Measurements from ENCODE around the gene SCN1B.

SCN1B gene

GRCh38 chr19:35021596-35021995 lies 8.7 kb upstream of the SCN1B start:
- peaks cover 79% of the 10 kb centered on the region; the same call in 1 of the 2 replicates for H3K36me3 ChIP-seq (ENCODE audit: insufficient read depth, low read length)
- no peaks in the 10 kb centered on the region for H3K9me3 ChIP-seq (ENCODE audit: insufficient read depth, low read depth, low read length)
- H3K9me2 ChIP-seq (replicated peaks; ENCODE audit: low read depth, low read length): no peaks in the 10 kb centered on the region
- H3K79me2 ChIP-seq (ENCODE audit: insufficient read depth, low read length): no peaks in the 10 kb centered on the region
- no peak overlapping the region for H3K9ac ChIP-seq (ENCODE audit: low read depth, low read length, poor library complexity, severe bottlenecking)
- no peak overlapping the region for H3K4me3 ChIP-seq (ENCODE audit: low read length, poor library complexity, severe bottlenecking)
- H3K4me1 ChIP-seq (ENCODE audit: insufficient read depth, low read length, poor library complexity, severe bottlenecking): no peaks in the 10 kb centered on the region
- H3K27me3 ChIP-seq (ENCODE audit: insufficient read depth, low read length, poor library complexity, severe bottlenecking): no peaks in the 10 kb centered on the region
- H3F3A ChIP-seq (ENCODE audit: low read depth): no peaks in the 10 kb centered on the region
- TF ChIP-seq CTCF (conservative IDR thresholded peaks at IDR 0.05; ENCODE audit: low read length) (no peak), EZH2phosphoT487 (IDR thresholded peaks at IDR 0.05; ENCODE audit: borderline replicate concordance) (no peak)
- no peak overlapping the region for H2AFZ ChIP-seq (ENCODE audit: low read length)
- no peak overlapping the region for H3K4me2 ChIP-seq (ENCODE audit: low read depth, low read length, poor library complexity, severe bottlenecking)
- H4K20me1 ChIP-seq (ENCODE audit: insufficient read depth, low read length, poor library complexity, severe bottlenecking): no peaks in the 10 kb centered on the region

DNA sequence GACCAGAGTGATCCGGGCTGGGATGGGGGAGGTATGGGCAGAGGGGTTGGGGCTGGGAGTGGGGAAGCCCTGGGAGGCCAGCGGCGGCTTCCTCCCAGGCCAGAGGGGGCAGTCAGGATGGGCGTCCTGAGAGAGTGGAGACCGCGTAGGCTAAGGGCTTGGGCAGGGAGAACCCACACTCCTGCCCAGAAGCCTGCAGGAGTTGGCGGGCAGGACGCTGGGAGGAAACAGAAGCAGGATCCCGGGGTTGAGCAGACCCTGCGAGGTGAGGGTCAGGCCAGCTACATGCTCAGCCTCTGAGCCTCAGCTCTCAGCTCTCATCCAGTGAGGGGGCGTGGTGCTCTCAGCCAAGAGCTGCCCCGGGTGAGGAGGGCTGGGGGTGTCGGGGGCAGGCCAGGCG lies 7.8 kb upstream of the SCN1B start:
- Histone ChIP-seq H2AFZ (ENCODE audit: low read length) (no peak overlapping the region), H3K4me2 (ENCODE audit: low read depth, low read length, poor library complexity, severe bottlenecking) (no peak overlapping the region), H3K9me3 (ENCODE audit: insufficient read depth, low read depth, low read length) (no peaks in the 10 kb centered on the region), H3K4me3 (ENCODE audit: low read length, poor library complexity, severe bottlenecking) (no peak overlapping the region), H4K20me1 (ENCODE audit: insufficient read depth, low read length, poor library complexity, severe bottlenecking) (no peaks in the 10 kb centered on the region), H3K9ac (ENCODE audit: low read depth, low read length, poor library complexity, severe bottlenecking) (no peak overlapping the region), H3K36me3 (ENCODE audit: insufficient read depth, low read length) (peaks cover 83% of the 10 kb centered on the region; the same call in 1 of the 2 replicates), H3K27me3 (ENCODE audit: insufficient read depth, low read length, poor library complexity, severe bottlenecking) (no peaks in the 10 kb centered on the region), H3F3A (ENCODE audit: low read depth) (no peaks in the 10 kb centered on the region), H3K9me2 (replicated peaks; ENCODE audit: low read depth, low read length) (no peaks in the 10 kb centered on the region), H3K79me2 (ENCODE audit: insufficient read depth, low read length) (no peaks in the 10 kb centered on the region), H3K4me1 (ENCODE audit: insufficient read depth, low read length, poor library complexity, severe bottlenecking) (no peaks in the 10 kb centered on the region)
- TF ChIP-seq EZH2phosphoT487 (IDR thresholded peaks at IDR 0.05; ENCODE audit: borderline replicate concordance) (no peak), CTCF (conservative IDR thresholded peaks at IDR 0.05; ENCODE audit: low read length) (no peak)

GRCh38 chr19:35023428-35023827 lies 6.8 kb upstream of the SCN1B start:
- H3K4me2 ChIP-seq (ENCODE audit: low read depth, low read length, poor library complexity, severe bottlenecking): no peak overlapping the region
- no peak overlapping the region for H3K9ac ChIP-seq (ENCODE audit: low read depth, low read length, poor library complexity, severe bottlenecking)
- H4K20me1 ChIP-seq (ENCODE audit: insufficient read depth, low read length, poor library complexity, severe bottlenecking): no peaks in the 10 kb centered on the region

More at GRCh38 chr19:35023428-35023827, 6.8 kb upstream of the SCN1B start:
- no peak overlapping the region for H2AFZ ChIP-seq (ENCODE audit: low read length)
- TF ChIP-seq CTCF (conservative IDR thresholded peaks at IDR 0.05; ENCODE audit: low read length) (no peak), EZH2phosphoT487 (IDR thresholded peaks at IDR 0.05; ENCODE audit: borderline replicate concordance) (no peak)
- no peaks in the 10 kb centered on the region for H3F3A ChIP-seq (ENCODE audit: low read depth)
- no peak overlapping the region for H3K4me3 ChIP-seq (ENCODE audit: low read length, poor library complexity, severe bottlenecking)
- no peaks in the 10 kb centered on the region for H3K79me2 ChIP-seq (ENCODE audit: insufficient read depth, low read length)
- H3K9me2 ChIP-seq (replicated peaks; ENCODE audit: low read depth, low read length): no peaks in the 10 kb centered on the region
- H3K9me3 ChIP-seq (ENCODE audit: insufficient read depth, low read depth, low read length): no peaks in the 10 kb centered on the region
- peaks cover 82% of the 10 kb centered on the region; the same call in 1 of the 2 replicates for H3K36me3 ChIP-seq (ENCODE audit: insufficient read depth, low read length)
- H3K27me3 ChIP-seq (ENCODE audit: insufficient read depth, low read length, poor library complexity, severe bottlenecking): no peaks in the 10 kb centered on the region
- H3K4me1 ChIP-seq (ENCODE audit: insufficient read depth, low read length, poor library complexity, severe bottlenecking): no peaks in the 10 kb centered on the region
